ENCODE measurements around the gene COL6A2.

The COL6A2 gene

GRCh38 chr21:46146856-46147255 lies 48.9 kb downstream of the COL6A2 start:
- no peak for TF ChIP-seq CREB1 (IDR thresholded peaks at IDR 0.05; ENCODE audit: low read depth)
- no peak for TF ChIP-seq TEAD4 (IDR thresholded peaks at IDR 0.05)
- no peak for TF ChIP-seq USF1 (IDR thresholded peaks at IDR 0.05)
- TF ChIP-seq REST (IDR thresholded peaks at IDR 0.05; ENCODE audit: low read depth): no peak
- no peak for TF ChIP-seq RAD21 (IDR thresholded peaks at IDR 0.05; ENCODE audit: low read depth)
- TF ChIP-seq EP300 (IDR thresholded peaks at IDR 0.05; ENCODE audit: borderline replicate concordance): no peak
- no peak for TF ChIP-seq TCF12 (IDR thresholded peaks at IDR 0.05; ENCODE audit: low read depth)
- TF ChIP-seq MAX (IDR thresholded peaks at IDR 0.05): no peak
- no peak for TF ChIP-seq CEBPB (IDR thresholded peaks at IDR 0.05)
- TF ChIP-seq TAF1 (IDR thresholded peaks at IDR 0.05; ENCODE audit: low read depth): no peak
- no peak for TF ChIP-seq NFIC (IDR thresholded peaks at IDR 0.05)
- TF ChIP-seq FOXM1 (IDR thresholded peaks at IDR 0.05; ENCODE audit: borderline replicate concordance, low read depth): no peak
- no peak for TF ChIP-seq EGR1 (IDR thresholded peaks at IDR 0.05)

- TF ChIP-seq RAD21 (IDR thresholded peaks at IDR 0.05; ENCODE audit: low read depth): peak; percentile 74
Measured at GRCh38 chr21:46147429-46147828, 49.5 kb downstream of the COL6A2 start.

GRCh38 chr21:46148106-46148505 lies 50.2 kb downstream of the COL6A2 start:
- TF ChIP-seq EP300 (IDR thresholded peaks at IDR 0.05; ENCODE audit: borderline replicate concordance): no peak
- TF ChIP-seq EGR1 (IDR thresholded peaks at IDR 0.05): no peak
- TF ChIP-seq USF1 (IDR thresholded peaks at IDR 0.05): no peak
- no peak for TF ChIP-seq RAD21 (IDR thresholded peaks at IDR 0.05; ENCODE audit: low read depth)
- no peak for TF ChIP-seq CREB1 (IDR thresholded peaks at IDR 0.05; ENCODE audit: low read depth)
- no peak for TF ChIP-seq TCF12 (IDR thresholded peaks at IDR 0.05; ENCODE audit: low read depth)
- no peak for TF ChIP-seq TEAD4 (IDR thresholded peaks at IDR 0.05)
- no peak for TF ChIP-seq FOXM1 (IDR thresholded peaks at IDR 0.05; ENCODE audit: borderline replicate concordance, low read depth)
- TF ChIP-seq YY1 (IDR thresholded peaks at IDR 0.05; ENCODE audit: low read depth): no peak
- no peak for TF ChIP-seq ZBTB7A (IDR thresholded peaks at IDR 0.05; ENCODE audit: low read depth)
- TF ChIP-seq TAF1 (IDR thresholded peaks at IDR 0.05; ENCODE audit: low read depth): no peak
- no peak for TF ChIP-seq NFIC (IDR thresholded peaks at IDR 0.05)
- TF ChIP-seq MAX (IDR thresholded peaks at IDR 0.05): no peak
- TF ChIP-seq REST (IDR thresholded peaks at IDR 0.05; ENCODE audit: low read depth): no peak
- no peak for TF ChIP-seq CEBPB (IDR thresholded peaks at IDR 0.05)

GRCh38 chr21:46149205-46149901 lies 51.4 kb downstream of the COL6A2 start:
- TF ChIP-seq NFIC (IDR thresholded peaks at IDR 0.05) (no peak), EGR1 (IDR thresholded peaks at IDR 0.05) (no peak), MAX (IDR thresholded peaks at IDR 0.05) (no peak), FOXM1 (IDR thresholded peaks at IDR 0.05; ENCODE audit: borderline replicate concordance, low read depth) (no peak), TCF12 (IDR thresholded peaks at IDR 0.05; ENCODE audit: low read depth) (no peak), TAF1 (IDR thresholded peaks at IDR 0.05; ENCODE audit: low read depth) (no peak), ZBTB7A (IDR thresholded peaks at IDR 0.05; ENCODE audit: low read depth) (no peak), USF1 (IDR thresholded peaks at IDR 0.05) (no peak), REST (IDR thresholded peaks at IDR 0.05; ENCODE audit: low read depth) (no peak), CEBPB (IDR thresholded peaks at IDR 0.05) (no peak), CREB1 (IDR thresholded peaks at IDR 0.05; ENCODE audit: low read depth) (no peak)

Data from Ishikawa (cell line).